ENCODE results near the gene SGK1.
"Not testable (repeated sequence)": the region's sequence is repeated elsewhere in the genome, so short reads cannot be mapped to it uniquely, and the experiment has no call there.

SGK1 gene

GRCh38 chr6:134318236-134318973 lies 493 bp upstream of the SGK1 start:
- Mint-ChIP-seq H3K36me3 (no peaks in the 10 kb centered on the region), H3K27ac (no peak overlapping the region), H3K4me3 (peak overlapping the region; percentile 77), H3K9me3 (no peaks in the 10 kb centered on the region), H3K4me1 (peaks cover 12% of the 10 kb centered on the region)
- no peak for DNase-seq (ENCODE audit: low spot score in 2 of 2)
- ATAC-seq = no peak

- Mint-ChIP-seq H3K27ac (no peak overlapping the region), H3K9me3 (no peaks in the 10 kb centered on the region), H3K4me1 (peaks cover 12% of the 10 kb centered on the region), H3K4me3 (peak overlapping the region; percentile 77), H3K36me3 (no peaks in the 10 kb centered on the region)
- DNase-seq (ENCODE audit: low spot score in 2 of 2) (no peak), ATAC-seq (no peak)
These were observed 1.0 kb downstream of the SGK1 start for GRCh38 chr6:134316733-134317431.

GRCh38 chr6:134315974-134316441 lies 1.9 kb downstream of the SGK1 start:
- no peak for ATAC-seq
- H3K4me1 Mint-ChIP-seq = peaks cover 12% of the 10 kb centered on the region
- H3K27ac Mint-ChIP-seq = no peak overlapping the region

GRCh38 chr6:134315189-134315588 lies 2.7 kb downstream of the SGK1 start:
- no peaks in the 10 kb centered on the region for H3K36me3 Mint-ChIP-seq
- no peak overlapping the region for H3K4me3 Mint-ChIP-seq
- no peaks in the 10 kb centered on the region for H3K9me3 Mint-ChIP-seq
- H3K4me1 Mint-ChIP-seq = peaks cover 12% of the 10 kb centered on the region
- H3K27ac Mint-ChIP-seq = no peak overlapping the region
- no peak for ATAC-seq
- DNase-seq (ENCODE audit: low spot score in 2 of 2) = no peak

More at GRCh38 chr6:134315974-134316441, 1.9 kb downstream of the SGK1 start:
- no peak for DNase-seq (ENCODE audit: low spot score in 2 of 2)
- Mint-ChIP-seq H3K9me3 (no peaks in the 10 kb centered on the region), H3K36me3 (no peaks in the 10 kb centered on the region), H3K4me3 (no peak overlapping the region)

GRCh38 chr6:134314006-134314821 lies 3.7 kb downstream of the SGK1 start:
- Mint-ChIP-seq H3K27ac (no peak overlapping the region), H3K9me3 (no peaks in the 10 kb centered on the region), H3K4me1 (peaks cover 12% of the 10 kb centered on the region), H3K36me3 (no peaks in the 10 kb centered on the region), H3K4me3 (no peak overlapping the region)
- no peak for ATAC-seq
- no peak for DNase-seq (ENCODE audit: low spot score in 2 of 2)

- Mint-ChIP-seq H3K4me3 (no peak overlapping the region), H3K4me1 (peaks cover under 1% of the 10 kb centered on the region), H3K27ac (no peak overlapping the region), H3K9me3 (no peaks in the 10 kb centered on the region), H3K36me3 (no peaks in the 10 kb centered on the region)
- ATAC-seq = no peak
- DNase-seq (ENCODE audit: low spot score in 2 of 2) = no peak
These were observed 5.8 kb downstream of the SGK1 start for GRCh38 chr6:134312038-134312660.

- DNase-seq (ENCODE audit: low spot score in 2 of 2) (no peak), ATAC-seq (no peak)
- H3K9me3 Mint-ChIP-seq = no peaks in the 10 kb centered on the region
- no peaks in the 10 kb centered on the region for H3K4me1 Mint-ChIP-seq
- H3K4me3 Mint-ChIP-seq = no peak overlapping the region
- no peaks in the 10 kb centered on the region for H3K36me3 Mint-ChIP-seq
- no peak overlapping the region for H3K27ac Mint-ChIP-seq
These were observed 7.1 kb downstream of the SGK1 start for GRCh38 chr6:134310817-134311216.

GRCh38 chr6:134309983-134310605 lies 7.8 kb downstream of the SGK1 start:
- no peaks in the 10 kb centered on the region for H3K9me3 Mint-ChIP-seq
- no peak for DNase-seq (ENCODE audit: low spot score in 2 of 2)
- no peak overlapping the region for H3K4me3 Mint-ChIP-seq
- ATAC-seq = no peak
- H3K4me1 Mint-ChIP-seq = no peaks in the 10 kb centered on the region
- no peaks in the 10 kb centered on the region for H3K36me3 Mint-ChIP-seq
- no peak overlapping the region for H3K27ac Mint-ChIP-seq

GRCh38 chr6:134309227-134309626 lies 8.7 kb downstream of the SGK1 start:
- H3K4me3 Mint-ChIP-seq = no peak overlapping the region
- H3K9me3 Mint-ChIP-seq = no peaks in the 10 kb centered on the region

GRCh38 chr6:134308800-134309199 lies 9.1 kb downstream of the SGK1 start:
- Mint-ChIP-seq H3K9me3 (no peaks in the 10 kb centered on the region), H3K27ac (no peak overlapping the region), H3K4me3 (no peak overlapping the region), H3K36me3 (no peaks in the 10 kb centered on the region), H3K4me1 (no peaks in the 10 kb centered on the region)
- ATAC-seq (no peak), DNase-seq (ENCODE audit: low spot score in 2 of 2) (no peak)

More at GRCh38 chr6:134309227-134309626, 8.7 kb downstream of the SGK1 start:
- ATAC-seq (no peak), DNase-seq (ENCODE audit: low spot score in 2 of 2) (no peak)
- Mint-ChIP-seq H3K4me1 (no peaks in the 10 kb centered on the region), H3K27ac (no peak overlapping the region), H3K36me3 (no peaks in the 10 kb centered on the region)

GRCh38 chr6:134307870-134308269 lies 10.0 kb downstream of the SGK1 start:
- no peaks in the 10 kb centered on the region for H3K9me3 Mint-ChIP-seq
- H3K4me3 Mint-ChIP-seq = no peak overlapping the region
- no peaks in the 10 kb centered on the region for H3K4me1 Mint-ChIP-seq
- no peaks in the 10 kb centered on the region for H3K36me3 Mint-ChIP-seq
- ATAC-seq = no peak
- no peak for DNase-seq (ENCODE audit: low spot score in 2 of 2)
- H3K27ac Mint-ChIP-seq = peak overlapping the region; percentile 23

GRCh38 chr6:134307075-134307474 lies 10.8 kb downstream of the SGK1 start:
- no peaks in the 10 kb centered on the region for H3K4me1 Mint-ChIP-seq
- H3K27ac Mint-ChIP-seq = no peak overlapping the region
- no peak for ATAC-seq
- H3K9me3 Mint-ChIP-seq = no peaks in the 10 kb centered on the region
- DNase-seq (ENCODE audit: low spot score in 2 of 2) = no peak
- no peak overlapping the region for H3K4me3 Mint-ChIP-seq
- no peaks in the 10 kb centered on the region for H3K36me3 Mint-ChIP-seq

GRCh38 chr6:134304381-134304780 lies 13.5 kb downstream of the SGK1 start:
- H3K27ac Mint-ChIP-seq, ATAC-seq, H3K4me3 Mint-ChIP-seq: not testable (repeated sequence)

GRCh38 chr6:134303891-134304290 lies 14.0 kb downstream of the SGK1 start:
- Mint-ChIP-seq H3K4me3 (no peak overlapping the region), H3K4me1 (no peaks in the 10 kb centered on the region), H3K36me3 (no peaks in the 10 kb centered on the region), H3K9me3 (no peaks in the 10 kb centered on the region), H3K27ac (no peak overlapping the region)
- DNase-seq (ENCODE audit: low spot score in 2 of 2) (no peak), ATAC-seq (no peak)

More at GRCh38 chr6:134304381-134304780, 13.5 kb downstream of the SGK1 start:
- not testable (repeated sequence) for DNase-seq (ENCODE audit: low spot score in 2 of 2); H3K9me3 Mint-ChIP-seq; H3K4me1 Mint-ChIP-seq; H3K36me3 Mint-ChIP-seq

- no peak for ATAC-seq
These were observed 18.7 kb downstream of the SGK1 start for GRCh38 chr6:134299236-134299635.

More at GRCh38 chr6:134299236-134299635, 18.7 kb downstream of the SGK1 start:
- Mint-ChIP-seq H3K27ac (peak overlapping the region; percentile 30), H3K36me3 (no peaks in the 10 kb centered on the region), H3K4me1 (no peaks in the 10 kb centered on the region), H3K4me3 (no peak overlapping the region), H3K9me3 (no peaks in the 10 kb centered on the region)
- DNase-seq (ENCODE audit: low spot score in 2 of 2) = no peak

Measured in stimulated activated effector memory CD8-positive, alpha-beta T cell treated with anti-CD3 and anti-CD28 coated beads, Interleukin-12 subunit alpha, Interleukin-12 subunit beta, amount 100 ng/mL, for 72 hours (primary cell).